Liver (tissue), 9 donors: ENCODE results near the gene BTAF1. TPM values are rescaled to one million over a fixed set of nuclear protein-coding genes. Genes with fewer than 3 reads are reported as not detected.
A peak's percentile ranks its signal among the peaks of the same experiment; 100 is the strongest.

ENCODE experiments used
- DNase-seq: peaks from one replicate; pipeline ENCODE4 v3.0.0-alpha.2; 2017; ENCODE audit warnings: low spot score
- H3K27ac ChIP-seq, 2 donors: one replicate each; pipeline ENCODE4 v1.7.0; 2013; ENCODE audit warnings: inconsistent platforms in 2 of 2, low read length in 2 of 2, control low read depth in 1 of 2, low read depth in 1 of 2, mild to moderate bottlenecking in 1 of 2
- H3K27me3 ChIP-seq, 4 donors: one replicate each; pipeline versions ENCODE4 v1.6.1 to v1.7.0; 2013; ENCODE audit warnings: low read length in 3 of 4, inconsistent platforms in 1 of 4, mild to moderate bottlenecking in 1 of 4, moderate library complexity in 1 of 4; ENCODE audit not compliant: control insufficient read depth in 4 of 4, insufficient read depth in 4 of 4
- H3K36me3 ChIP-seq, 4 donors: one replicate each; pipeline versions ENCODE4 v1.6.1 to v1.7.0; 2013; ENCODE audit warnings: low read length in 3 of 4, mild to moderate bottlenecking in 3 of 4, low read depth in 1 of 4, moderate library complexity in 1 of 4; ENCODE audit not compliant: control insufficient read depth in 4 of 4, insufficient read depth in 3 of 4
- H3K4me1 ChIP-seq, 4 donors: one replicate each; pipeline versions ENCODE4 v1.6.1 to v1.7.0; 2013; ENCODE audit warnings: low read length in 3 of 4, mild to moderate bottlenecking in 3 of 4, moderate library complexity in 1 of 4; ENCODE audit not compliant: control insufficient read depth in 4 of 4, insufficient read depth in 4 of 4
- H3K4me3 ChIP-seq, 3 donors: one replicate each; pipeline versions ENCODE4 v1.6.1 to v1.7.0; 2013; ENCODE audit warnings: low read length in 3 of 3, control low read depth in 1 of 3, low read depth in 1 of 3, mild to moderate bottlenecking in 1 of 3
- H3K9ac ChIP-seq, 2 donors: one replicate each; pipeline ENCODE4 v1.7.0; 2013; ENCODE audit warnings: low read length in 2 of 2, mild to moderate bottlenecking in 2 of 2, moderate library complexity in 2 of 2, control low read depth in 1 of 2, low read depth in 1 of 2
- H3K9me3 ChIP-seq, 4 donors: one replicate each; pipeline versions ENCODE4 v1.6.1 to v1.7.0; 2013; ENCODE audit warnings: low read length in 3 of 4; ENCODE audit not compliant: control insufficient read depth in 4 of 4
- FOXA1 ChIP-seq: IDR thresholded peaks from 2 replicates; pipeline ENCODE4 v1.6.1; 2016; ENCODE audit warnings: antibody characterized with exemption
- FOXA2 ChIP-seq: IDR thresholded peaks from 2 replicates; pipeline ENCODE4 v1.6.1; 2016; ENCODE audit warnings: antibody characterized with exemption
- GABPA ChIP-seq, 2 donors: IDR thresholded peaks in 1 of 2; conservative IDR thresholded peaks in 1 of 2; 2 replicates each; pipeline ENCODE4 v1.6.1; 2016; ENCODE audit warnings: antibody characterized with exemption in 2 of 2, mild to moderate bottlenecking in 1 of 2, moderate library complexity in 1 of 2
- HNF4A ChIP-seq, 2 donors: conservative IDR thresholded peaks; 2 replicates each; pipeline ENCODE4 v1.6.1; 2016; ENCODE audit warnings: antibody characterized with exemption in 2 of 2, mild to moderate bottlenecking in 2 of 2
- HNF4G ChIP-seq: IDR thresholded peaks from 2 replicates; pipeline ENCODE4 v1.6.1; 2016; ENCODE audit warnings: antibody characterized with exemption
- JUND ChIP-seq, 2 donors: IDR thresholded peaks; 2 replicates each; pipeline ENCODE4 v1.6.1; 2016; ENCODE audit warnings: antibody characterized with exemption in 2 of 2
- NR2F2 ChIP-seq: IDR thresholded peaks from 2 replicates; pipeline ENCODE4 v1.6.1; 2016; ENCODE audit warnings: antibody characterized with exemption
- RAD21 ChIP-seq, 2 donors: IDR thresholded peaks; 2 replicates each; pipeline ENCODE4 v1.6.1; 2016; ENCODE audit warnings: antibody characterized with exemption in 2 of 2, mild to moderate bottlenecking in 2 of 2
- REST ChIP-seq: IDR thresholded peaks from 2 replicates; pipeline ENCODE4 v1.6.1; 2016; ENCODE audit warnings: antibody characterized with exemption, mild to moderate bottlenecking
- SP1 ChIP-seq: IDR thresholded peaks from 2 replicates; pipeline ENCODE4 v1.6.1; 2018; ENCODE audit warnings: antibody characterized with exemption, mild to moderate bottlenecking
- ZBTB33 ChIP-seq: IDR thresholded peaks from 2 replicates; pipeline ENCODE4 v1.6.1; 2016; ENCODE audit warnings: antibody characterized with exemption
- WGBS: extraction: QIAGEN DNeasy Blood & Tissue Kit; methylation state at CpG from one replicate; pipeline ENCODE4 v1.1.7; 2013; 5-methylcytosine and 5-hydroxymethylcytosine counted together
- polyA plus RNA-seq, 2 donors: library from polyadenylated mRNA; stranded (reverse) in 1 of 2; unstranded in 1 of 2; fragments of 200-250 nt in 1 of 2; fragments of >200 nt in 1 of 2; fragmentation: Nextera tagmentation in 1 of 2; extraction: Ambion mirVana in 1 of 2; gene quantifications; one replicate each; pipeline versions ENCODE4 v1.2.1 to v1.2.3, GENCODE V29; 2013 to 2015
- total RNA-seq, 2 donors: library from RNA; depleted of rRNA; stranded (reverse); fragments of >200 nt; gene quantifications; one replicate each; pipeline ENCODE4 v1.2.3, GENCODE V29; 2014
- TF ChIP-seq, protein P1 (sequence below): fragments of 150-350 bp; IDR thresholded peaks from 2 replicates; pipeline ENCODE4 v1.5.1; 2017; ENCODE audit warnings: improper control_type of control experiment, low read depth, low read length; ENCODE audit not compliant: missing input control
- TF ChIP-seq, protein P2 (sequence below): IDR thresholded peaks from 2 replicates; pipeline ENCODE4 v1.6.1; 2016; ENCODE audit warnings: antibody characterized with exemption
- donor health status: healthy.
- donor health status: healthy.
- donor health status: healthy.
- donor health status: healthy.
- donor health status: healthy.

Gene BTAF1
- total and polyA plus RNA-seq, 4 donors = 5.9 to 49.6 (median 18.0) TPM

DNA sequence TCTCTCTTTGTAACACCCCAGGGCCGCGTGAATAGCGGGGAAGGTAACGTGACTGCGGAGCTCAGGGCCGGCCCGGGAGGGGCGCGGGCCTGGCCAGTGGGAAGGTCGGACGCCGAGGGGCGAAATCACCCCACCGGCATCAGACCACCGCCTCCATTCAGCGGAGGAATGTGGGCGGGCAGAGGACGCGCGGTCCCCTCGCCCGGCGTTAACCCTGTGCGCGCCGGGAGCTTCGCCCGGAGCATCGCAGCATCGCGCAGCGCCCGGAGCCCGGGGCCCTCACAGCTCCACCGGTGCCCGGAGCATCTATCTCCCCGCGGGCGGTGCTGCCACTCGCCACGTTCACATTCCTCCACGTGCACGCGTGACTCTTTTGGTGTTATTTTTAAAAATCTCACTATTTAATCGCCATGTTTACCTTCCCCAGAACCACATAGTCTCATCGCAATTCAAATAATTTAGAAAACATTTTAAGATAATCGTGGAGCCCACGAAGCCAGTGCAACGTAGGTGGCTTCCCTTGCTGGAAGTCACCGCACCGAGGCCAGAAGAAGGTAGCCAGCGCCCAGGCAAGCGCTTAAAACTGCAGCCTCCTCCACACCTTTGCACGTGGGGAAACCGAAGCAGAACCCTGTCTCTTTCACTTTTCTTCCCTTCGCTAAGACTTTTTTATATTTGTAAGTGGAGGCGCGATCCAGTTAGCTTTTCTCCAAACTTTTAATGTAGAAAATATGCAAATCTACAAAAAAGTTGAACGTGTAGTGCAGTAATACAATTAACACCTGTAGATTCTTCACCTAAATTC, 36.1 kb upstream of the BTAF1 start:
- H3K36me3 ChIP-seq = no peaks in the 10 kb centered on the region
- H3K27ac ChIP-seq = no peak overlapping the region
- H3K4me3 ChIP-seq = peak overlapping the region; percentile 49 to 67 (median 59)
- peak overlapping the region in 1 of 2 donors; percentile 44 for H3K9ac ChIP-seq
- peak; percentile 42 for DNase-seq
- 4% methylated on average over 59 of the region's 59 CpGs for WGBS
- no peak for TF ChIP-seq ZBTB33
- TF ChIP-seq RAD21 (IDR thresholded peaks at IDR 0.05) = no peak
- TF ChIP-seq, protein P1, sequence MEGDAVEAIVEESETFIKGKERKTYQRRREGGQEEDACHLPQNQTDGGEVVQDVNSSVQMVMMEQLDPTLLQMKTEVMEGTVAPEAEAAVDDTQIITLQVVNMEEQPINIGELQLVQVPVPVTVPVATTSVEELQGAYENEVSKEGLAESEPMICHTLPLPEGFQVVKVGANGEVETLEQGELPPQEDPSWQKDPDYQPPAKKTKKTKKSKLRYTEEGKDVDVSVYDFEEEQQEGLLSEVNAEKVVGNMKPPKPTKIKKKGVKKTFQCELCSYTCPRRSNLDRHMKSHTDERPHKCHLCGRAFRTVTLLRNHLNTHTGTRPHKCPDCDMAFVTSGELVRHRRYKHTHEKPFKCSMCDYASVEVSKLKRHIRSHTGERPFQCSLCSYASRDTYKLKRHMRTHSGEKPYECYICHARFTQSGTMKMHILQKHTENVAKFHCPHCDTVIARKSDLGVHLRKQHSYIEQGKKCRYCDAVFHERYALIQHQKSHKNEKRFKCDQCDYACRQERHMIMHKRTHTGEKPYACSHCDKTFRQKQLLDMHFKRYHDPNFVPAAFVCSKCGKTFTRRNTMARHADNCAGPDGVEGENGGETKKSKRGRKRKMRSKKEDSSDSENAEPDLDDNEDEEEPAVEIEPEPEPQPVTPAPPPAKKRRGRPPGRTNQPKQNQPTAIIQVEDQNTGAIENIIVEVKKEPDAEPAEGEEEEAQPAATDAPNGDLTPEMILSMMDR = no peak
- no peak for TF ChIP-seq NR2F2
- no peak for TF ChIP-seq JUND (IDR thresholded peaks at IDR 0.05)
- no peak for TF ChIP-seq SP1
- TF ChIP-seq GABPA (IDR thresholded peaks at IDR 0.05 in 1 of 2, conservative IDR thresholded peaks at IDR 0.05 in 1 of 2) = no peak
- no peak for TF ChIP-seq REST
- TF ChIP-seq, protein P2, sequence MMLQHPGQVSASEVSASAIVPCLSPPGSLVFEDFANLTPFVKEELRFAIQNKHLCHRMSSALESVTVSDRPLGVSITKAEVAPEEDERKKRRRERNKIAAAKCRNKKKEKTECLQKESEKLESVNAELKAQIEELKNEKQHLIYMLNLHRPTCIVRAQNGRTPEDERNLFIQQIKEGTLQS = no peak
- no peak for TF ChIP-seq FOXA2
- TF ChIP-seq HNF4A (conservative IDR thresholded peaks at IDR 0.05) = no peak
- no peaks in the 10 kb centered on the region for H3K27me3 ChIP-seq
- peaks cover 0 to 11% (median 10%) of the 10 kb centered on the region in 4 donors for H3K4me1 ChIP-seq
- H3K9me3 ChIP-seq = no peaks in the 10 kb centered on the region

- no peak for DNase-seq
- no peak overlapping the region for H3K9ac ChIP-seq
- H3K27ac ChIP-seq = no peak overlapping the region
- no peak for TF ChIP-seq FOXA1
- TF ChIP-seq HNF4G = no peak
- H3K36me3 ChIP-seq = no peaks in the 10 kb centered on the region
- 95% methylated on average over 1 of the region's 1 CpG for WGBS
- no peaks in the 10 kb centered on the region for H3K27me3 ChIP-seq
- H3K4me1 ChIP-seq = peaks cover 0 to 11% (median 10%) of the 10 kb centered on the region in 4 donors
- H3K9me3 ChIP-seq = no peaks in the 10 kb centered on the region
- H3K4me3 ChIP-seq = no peak overlapping the region
Observed at GRCh38 chr10:91891125-91892001, 32.2 kb upstream of the BTAF1 start.
